Stimulated activated CD8-positive, alpha-beta memory T cell treated with anti-CD3 and anti-CD28 coated beads, Interleukin-4, amount 100 ng/mL, for 1 hour (primary cell): Measurements from ENCODE around the gene BIN1.

Experiments used
- DNase-seq, 2 donors: peaks; one replicate each; pipeline ENCODE4 v3.0.0-alpha.2; 2020; ENCODE audit warnings: low read depth in 2 of 2, low spot score in 1 of 2

BIN1 gene

DNA sequence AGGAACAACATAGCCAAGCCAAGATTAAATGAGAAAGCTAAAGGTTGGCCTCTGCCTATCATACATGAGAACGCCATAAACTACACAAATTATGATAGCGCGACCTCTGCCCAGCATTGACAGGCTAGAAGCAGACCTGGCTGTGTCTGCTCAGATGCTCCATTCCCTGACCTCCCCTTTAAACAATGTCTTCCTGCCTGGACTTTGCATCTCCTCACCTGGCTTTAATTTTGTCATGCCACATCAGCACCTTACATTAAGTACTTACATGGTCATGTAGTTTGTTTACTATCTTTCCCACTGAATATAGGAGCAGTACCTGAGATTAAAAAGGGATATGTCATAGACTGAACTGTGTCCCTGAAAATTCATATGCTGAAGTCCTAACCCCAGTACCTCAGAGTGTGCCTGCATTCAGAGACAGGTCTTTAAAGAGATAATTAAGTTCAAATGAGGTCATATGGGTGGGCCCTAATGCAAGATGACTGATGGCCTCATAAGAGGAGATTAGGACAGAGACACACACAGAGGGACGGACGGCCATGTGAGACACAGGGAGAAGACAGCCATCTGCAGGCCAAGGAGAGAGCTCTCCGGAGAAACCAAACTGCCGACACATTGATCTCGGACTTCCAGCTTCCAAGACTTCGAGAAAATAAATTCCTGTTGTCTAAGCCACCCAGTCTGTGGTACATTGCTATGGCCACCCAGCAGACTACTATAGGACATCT, 103.7 kb downstream of the BIN1 start:
- DNase-seq = no peak

DNA sequence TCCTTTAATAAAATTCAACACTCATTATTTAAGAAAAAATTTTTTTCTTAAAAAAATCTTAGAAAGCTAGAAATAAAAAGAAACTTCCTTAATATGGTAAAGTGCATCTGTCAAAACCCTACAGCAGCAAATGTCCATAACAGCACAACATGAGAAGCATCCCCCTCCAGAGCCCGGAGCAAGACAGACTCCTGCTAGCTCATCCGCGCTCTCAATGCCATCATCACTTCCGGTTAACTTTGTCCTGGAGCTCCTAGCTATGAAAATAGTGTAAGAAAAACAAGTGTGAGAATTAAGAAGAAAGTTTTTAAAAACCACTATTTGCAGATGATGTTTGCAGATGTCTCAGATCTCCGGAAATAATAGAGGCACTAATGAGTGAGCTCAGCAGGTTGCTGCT, 105.2 kb downstream of the BIN1 start:
- DNase-seq = no peak

DNA sequence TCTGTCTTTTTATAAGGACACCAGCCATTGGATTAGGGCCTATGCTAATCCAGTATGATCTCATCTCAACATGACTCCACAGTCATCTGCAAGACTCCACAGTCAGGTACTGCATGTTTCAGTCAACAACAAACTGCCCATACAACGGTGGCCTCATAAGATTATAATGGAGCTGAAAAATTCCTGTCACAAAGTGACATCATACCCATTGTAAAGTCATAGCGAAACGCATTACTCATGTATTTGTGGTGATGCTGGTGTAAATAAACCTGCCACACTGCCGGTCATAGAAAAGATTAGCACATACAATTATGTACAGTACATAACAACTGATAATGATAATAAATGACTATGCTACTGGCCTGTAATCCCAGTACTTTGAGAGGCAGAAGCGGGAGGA, 106.0 kb downstream of the BIN1 start:
- DNase-seq = no peak

DNA sequence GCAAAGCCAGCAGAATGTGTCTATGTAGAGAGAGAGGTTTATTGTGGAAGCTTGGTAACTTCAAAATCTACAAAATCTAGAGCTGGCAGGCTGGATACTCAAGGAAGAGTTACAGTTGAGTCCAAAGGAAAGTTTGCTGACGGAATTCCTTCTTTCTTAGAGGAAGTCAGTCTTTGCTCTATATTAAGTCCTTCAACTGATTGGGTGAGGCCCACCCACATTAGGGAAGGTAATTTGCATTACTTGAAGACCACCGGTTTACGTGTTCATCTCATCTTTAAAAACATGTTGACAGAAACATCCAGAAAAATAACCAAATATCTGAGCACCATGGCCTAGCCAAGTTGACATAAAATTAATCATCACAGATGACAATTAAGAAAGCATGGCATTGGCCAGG, 106.8 kb downstream of the BIN1 start:
- DNase-seq = no peak

DNA sequence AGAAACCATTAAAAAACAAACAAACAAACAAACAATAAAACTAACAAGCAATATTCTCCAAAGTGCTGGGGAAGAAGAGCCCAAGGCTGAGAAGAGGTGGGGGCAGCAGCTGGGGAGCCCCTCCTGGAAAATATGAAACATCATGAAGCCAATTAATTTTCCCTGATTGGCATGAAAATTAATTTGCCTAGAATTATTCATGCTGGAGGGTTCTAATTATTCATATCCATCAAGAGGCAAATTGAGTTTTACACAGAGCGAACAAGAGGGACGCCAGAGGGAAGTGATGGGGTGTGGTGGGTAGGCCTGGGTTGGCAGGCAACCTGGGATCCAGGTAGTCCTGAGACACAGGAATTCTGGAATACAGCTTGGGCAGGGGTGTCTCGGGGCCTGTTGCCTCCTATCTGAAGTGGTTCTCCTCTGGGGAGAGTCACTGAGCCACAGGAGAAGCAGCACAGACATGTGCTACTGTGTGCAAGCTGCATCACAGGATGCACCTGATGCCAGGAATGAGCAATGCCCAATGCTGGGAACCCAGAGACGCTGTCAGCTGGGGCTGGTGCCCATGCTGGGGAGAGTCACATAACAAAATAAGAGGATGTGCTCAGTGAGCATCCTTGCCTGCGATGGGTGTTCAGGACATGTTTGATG, 107.7 kb downstream of the BIN1 start:
- no peak for DNase-seq

DNA sequence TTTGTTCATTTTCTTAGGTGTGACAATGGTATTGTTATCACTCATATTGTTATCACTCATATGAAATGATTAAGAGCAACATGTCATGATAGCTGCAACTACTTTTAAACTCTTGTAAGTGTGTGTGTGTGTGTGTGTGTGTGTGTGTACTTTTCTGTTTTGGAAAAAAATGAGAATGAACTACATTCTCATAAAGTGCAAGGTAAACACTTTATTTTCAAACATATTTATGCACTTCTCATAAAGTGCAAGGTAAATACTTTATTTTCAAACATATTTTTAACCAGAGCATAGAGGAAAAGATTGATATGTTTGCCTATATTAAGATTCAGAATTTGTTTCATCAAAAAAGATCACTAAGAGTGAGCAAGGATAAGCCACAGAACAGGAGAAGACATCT, 108.5 kb downstream of the BIN1 start:
- DNase-seq = no peak
